HG03565 (cell line): Measurements from ENCODE around the gene MLXIPL.
"Not testable (repeated sequence)": the region's sequence is repeated elsewhere in the genome, so short reads cannot be mapped to it uniquely, and the experiment has no call there.

Experiments used
- ATAC-seq: cut with Tn5 transposase; IDR thresholded peaks from one replicate; pipeline ENCODE4 v1.9.1; 2021; ENCODE audit warnings: mild to moderate bottlenecking, moderate library complexity; ENCODE audit not compliant: unreplicated experiment

MLXIPL gene

GRCh38 chr7:73582664-73583202, 41.6 kb downstream of the MLXIPL start:
- no peak for ATAC-seq

- ATAC-seq = not testable (repeated sequence)
Observed at GRCh38 chr7:73581006-73581405, 43.3 kb downstream of the MLXIPL start.

GRCh38 chr7:73578342-73579128, 45.8 kb downstream of the MLXIPL start, which contains the start of gene TBL2:
TSS of gene TBL2 (minus strand) at chr7:73578579. CDS start at chr7:73578549, 30 bp downstream.
- peak; percentile 87 for ATAC-seq

GRCh38 chr7:73577627-73578341, 46.5 kb downstream of the MLXIPL start:
- ATAC-seq = peak; percentile 5

- ATAC-seq = no peak
Observed at GRCh38 chr7:73573791-73574190, 50.5 kb downstream of the MLXIPL start.

GRCh38 chr7:73573276-73573675, 51.0 kb downstream of the MLXIPL start:
- ATAC-seq = no peak

- ATAC-seq = no peak
Observed at GRCh38 chr7:73572767-73573186, 51.5 kb downstream of the MLXIPL start.

- no peak for ATAC-seq
Observed at GRCh38 chr7:73570977-73571376, 53.3 kb downstream of the MLXIPL start.

GRCh38 chr7:73570521-73570920, 53.8 kb downstream of the MLXIPL start:
- no peak for ATAC-seq

GRCh38 chr7:73569042-73569608, 55.2 kb downstream of the MLXIPL start:
- ATAC-seq = no peak

GRCh38 chr7:73567846-73568685, 56.3 kb downstream of the MLXIPL start:
- no peak for ATAC-seq

- no peak for ATAC-seq
Observed at GRCh38 chr7:73567140-73567539, 57.2 kb downstream of the MLXIPL start.

- not testable (repeated sequence) for ATAC-seq
Observed at GRCh38 chr7:73566431-73566830, 57.9 kb downstream of the MLXIPL start.

- ATAC-seq = no peak
Observed at GRCh38 chr7:73565675-73566340, 58.5 kb downstream of the MLXIPL start.

- ATAC-seq = no peak
Observed at GRCh38 chr7:73560109-73560835, 64.0 kb downstream of the MLXIPL start.

GRCh38 chr7:73557397-73558257, 66.7 kb downstream of the MLXIPL start, which contains the start of gene BCL7B:
TSS of gene BCL7B (minus strand) at chr7:73557690. CDS start at chr7:73557578, 112 bp downstream.
- peak; percentile 34 for ATAC-seq

GRCh38 chr7:73557108-73557396, 67.3 kb downstream of the MLXIPL start:
- peak; percentile 82 for ATAC-seq
